ENCODE data around the gene CNTN1. TPM values are rescaled to one million over a fixed set of nuclear protein-coding genes. Genes with fewer than 3 reads are reported as not detected.

CNTN1 gene
- total RNA-seq, 2 experiments from 2014 or later = not detected

GRCh38 chr12:41045509-41045908, 353.3 kb downstream of the CNTN1 start:
- TF ChIP-seq CTCF (IDR thresholded peaks at IDR 0.05) = no peak
- no peak overlapping the region for H3K27ac ChIP-seq (ENCODE audit: low read depth in 1 of 2, low read length in 2 of 2)
- no peaks in the 10 kb centered on the region for H3K4me1 ChIP-seq (ENCODE audit: insufficient read depth, low read length)
- H3K27me3 ChIP-seq (ENCODE audit: control insufficient read depth in 1 of 2, insufficient read depth in 2 of 2, low read length in 2 of 2) = no peaks in the 10 kb centered on the region
- no peaks in the 10 kb centered on the region for H3K36me3 Mint-ChIP-seq (ENCODE audit: low read depth)
- POLR2A ChIA-PET = no interaction called here
- no peaks in the 10 kb centered on the region for H3K4me1 Mint-ChIP-seq (ENCODE audit: low read depth)
- ATAC-seq (ENCODE audit: poor library complexity) (no peak), DNase-seq (no peak)
- CTCF ChIA-PET = no interaction called here
- H3K9me3 Mint-ChIP-seq = no peaks in the 10 kb centered on the region
- no peak overlapping the region for H3K4me3 ChIP-seq (ENCODE audit: low read length)
- H3K27me3 Mint-ChIP-seq = no peaks in the 10 kb centered on the region
- no peak overlapping the region for H3K27ac Mint-ChIP-seq
- no peaks in the 10 kb centered on the region for H3K9me3 ChIP-seq (ENCODE audit: control insufficient read depth in 1 of 2, insufficient read depth in 1 of 2, low read length in 2 of 2)
- intact Hi-C loops (cut with DNase I, micrococcal nuclease) = no loop called here
- H3K36me3 ChIP-seq (ENCODE audit: insufficient read depth, low read length) = no peaks in the 10 kb centered on the region
- H3K4me3 Mint-ChIP-seq = no peak overlapping the region

GRCh38 chr12:41049033-41049432, 356.8 kb downstream of the CNTN1 start:
- no peak overlapping the region for H3K4me3 ChIP-seq (ENCODE audit: low read length)

GRCh38 chr12:41051954-41052353, 359.7 kb downstream of the CNTN1 start:
- ChIA-PET POLR2A (no interaction called here), CTCF (no interaction called here)
- H3K4me3 Mint-ChIP-seq = no peak overlapping the region
- DNase-seq (no peak), ATAC-seq (ENCODE audit: poor library complexity) (no peak)
- H3K27me3 Mint-ChIP-seq = no peaks in the 10 kb centered on the region
- H3K4me1 Mint-ChIP-seq (ENCODE audit: low read depth) = no peaks in the 10 kb centered on the region
- Histone ChIP-seq H3K36me3 (ENCODE audit: insufficient read depth, low read length) (no peaks in the 10 kb centered on the region), H3K4me3 (ENCODE audit: low read length) (no peak overlapping the region), H3K27me3 (ENCODE audit: control insufficient read depth in 1 of 2, insufficient read depth in 2 of 2, low read length in 2 of 2) (no peaks in the 10 kb centered on the region), H3K4me1 (ENCODE audit: insufficient read depth, low read length) (no peaks in the 10 kb centered on the region), H3K27ac (ENCODE audit: low read depth in 1 of 2, low read length in 2 of 2) (no peak overlapping the region), H3K9me3 (ENCODE audit: control insufficient read depth in 1 of 2, insufficient read depth in 1 of 2, low read length in 2 of 2) (no peaks in the 10 kb centered on the region)
- TF ChIP-seq CTCF (IDR thresholded peaks at IDR 0.05) = no peak
- H3K9me3 Mint-ChIP-seq = no peaks in the 10 kb centered on the region
- intact Hi-C loops (cut with DNase I, micrococcal nuclease) = no loop called here
- H3K36me3 Mint-ChIP-seq (ENCODE audit: low read depth) = no peaks in the 10 kb centered on the region
- no peak overlapping the region for H3K27ac Mint-ChIP-seq

More at GRCh38 chr12:41049033-41049432, 356.8 kb downstream of the CNTN1 start:
- ChIA-PET POLR2A (no interaction called here), CTCF (no interaction called here)
- no peak for TF ChIP-seq CTCF (IDR thresholded peaks at IDR 0.05)
- Mint-ChIP-seq H3K4me1 (ENCODE audit: low read depth) (no peaks in the 10 kb centered on the region), H3K36me3 (ENCODE audit: low read depth) (no peaks in the 10 kb centered on the region), H3K27ac (no peak overlapping the region), H3K27me3 (no peaks in the 10 kb centered on the region), H3K9me3 (no peaks in the 10 kb centered on the region), H3K4me3 (no peak overlapping the region)
- intact Hi-C loops (cut with DNase I, micrococcal nuclease) = no loop called here
- H3K9me3 ChIP-seq (ENCODE audit: control insufficient read depth in 1 of 2, insufficient read depth in 1 of 2, low read length in 2 of 2) = no peaks in the 10 kb centered on the region
- H3K4me1 ChIP-seq (ENCODE audit: insufficient read depth, low read length) = no peaks in the 10 kb centered on the region
- no peaks in the 10 kb centered on the region for H3K27me3 ChIP-seq (ENCODE audit: control insufficient read depth in 1 of 2, insufficient read depth in 2 of 2, low read length in 2 of 2)
- no peak overlapping the region for H3K27ac ChIP-seq (ENCODE audit: low read depth in 1 of 2, low read length in 2 of 2)
- ATAC-seq (ENCODE audit: poor library complexity) (no peak), DNase-seq (no peak)
- no peaks in the 10 kb centered on the region for H3K36me3 ChIP-seq (ENCODE audit: insufficient read depth, low read length)
